ENCODE results near the gene PARL.
A peak's percentile ranks its signal among the peaks of the same experiment; 100 is the strongest.

PARL gene

DNA sequence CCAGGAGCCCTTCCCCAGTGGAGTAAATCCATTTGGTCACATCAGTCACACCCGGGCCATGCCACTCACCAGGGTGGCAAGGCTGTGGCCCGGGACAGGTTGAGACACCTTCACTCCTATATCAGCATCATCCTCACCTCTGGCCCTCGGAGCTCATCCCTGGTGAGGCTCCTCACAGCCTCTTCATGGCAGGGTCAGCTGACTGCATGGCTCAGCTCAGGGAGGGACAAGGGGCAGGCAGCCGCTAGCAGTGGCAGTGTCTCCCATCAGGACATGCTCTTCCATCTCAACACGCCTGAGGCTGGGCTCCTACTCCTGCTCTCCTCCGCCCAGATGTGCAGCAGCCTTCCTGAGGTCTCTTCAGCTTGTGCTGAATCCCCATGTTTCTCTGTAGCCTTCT, 26.4 kb upstream of the PARL start:
- no peak overlapping the region for H3K18ac ChIP-seq (ENCODE audit: low read depth in 1 of 2, low read length in 2 of 2)
- H3K27ac ChIP-seq (ENCODE audit: low read length, poor library complexity, severe bottlenecking), result no peak overlapping the region
- no peak for DNase-seq
- H3K79me1 ChIP-seq (replicated peaks; ENCODE audit: low read length, poor library complexity, severe bottlenecking), result no peaks in the 10 kb centered on the region
- no peak overlapping the region for H2BK120ac ChIP-seq (ENCODE audit: low read depth, low read length)
- H3K4me2 ChIP-seq (ENCODE audit: low read length, poor library complexity, severe bottlenecking), result no peak overlapping the region
- H3K36me3 ChIP-seq (ENCODE audit: control insufficient read depth in 1 of 2, insufficient read depth in 2 of 2, low read depth in 1 of 2, low read length in 2 of 2), result no peaks in the 10 kb centered on the region
- no peak overlapping the region for H3K14ac ChIP-seq (ENCODE audit: low read length in 2 of 2)
- H3K27me3 ChIP-seq (ENCODE audit: control insufficient read depth in 1 of 2, insufficient read depth in 1 of 2, low read length in 2 of 2), result peaks cover 14 to 35% of the 10 kb centered on the region in 2 experiments
- no peak overlapping the region for H2AK5ac ChIP-seq (ENCODE audit: low read length, severe bottlenecking)
- H3K23ac ChIP-seq (ENCODE audit: low read length in 2 of 2), result no peak overlapping the region
- no peak overlapping the region for H3K9ac ChIP-seq (ENCODE audit: low read length)
- no peak overlapping the region for H4K8ac ChIP-seq (ENCODE audit: low read length)
- H4K91ac ChIP-seq (ENCODE audit: low read length), result no peak overlapping the region
- WGBS, result 90% methylated on average over 6 of the region's 6 CpGs
- H2AFZ ChIP-seq (ENCODE audit: low read depth, low read length), result no peak overlapping the region
- no peak overlapping the region for H2BK12ac ChIP-seq (ENCODE audit: low read length in 2 of 2)
- no peak overlapping the region for H2BK15ac ChIP-seq (ENCODE audit: low read depth, poor library complexity, severe bottlenecking)
- H2BK5ac ChIP-seq (ENCODE audit: low read depth, low read length, poor library complexity, severe bottlenecking), result no peak overlapping the region
- no peaks in the 10 kb centered on the region for H3K9me3 ChIP-seq (ENCODE audit: control insufficient read depth, low read length)
- no peaks in the 10 kb centered on the region for H3K4me1 ChIP-seq (ENCODE audit: control insufficient read depth, insufficient read depth, low read depth, low read length)
- no peak overlapping the region for H3K4me3 ChIP-seq (ENCODE audit: insufficient read depth in 1 of 2, low read depth in 1 of 2, low read length in 2 of 2)
- no peak overlapping the region for H3K4ac ChIP-seq (ENCODE audit: low read depth in 1 of 2, low read length in 2 of 2)

DNA sequence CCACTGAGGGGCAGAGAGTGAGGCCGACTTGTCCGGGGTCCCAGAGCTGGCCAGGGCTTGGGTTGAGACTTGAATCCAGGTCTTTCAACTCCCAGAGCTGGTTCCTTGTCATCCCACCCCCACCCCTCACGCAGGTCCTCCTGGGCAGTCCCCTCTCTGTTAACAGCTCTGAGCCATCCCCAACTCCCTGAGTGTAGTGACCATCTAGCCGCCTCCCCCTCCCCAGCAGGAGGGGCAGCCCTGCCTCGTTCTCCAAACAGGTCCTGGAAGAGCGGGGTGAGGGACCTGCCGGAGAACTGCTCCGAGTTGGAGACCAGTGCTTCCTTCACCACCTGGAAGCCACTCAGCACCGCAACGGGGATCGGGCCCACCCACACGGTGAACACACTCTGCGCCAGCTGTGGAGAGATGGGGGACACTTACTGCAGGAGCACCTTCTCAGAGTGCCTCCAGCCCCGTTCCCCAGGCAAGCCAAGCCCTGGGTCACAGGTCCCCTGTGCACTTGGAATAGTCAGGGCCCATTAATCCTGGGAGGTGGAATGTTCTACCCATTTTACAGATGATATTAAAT, 24.4 kb upstream of the PARL start:
- Histone ChIP-seq H3K18ac (ENCODE audit: low read depth in 1 of 2, low read length in 2 of 2) (no peak overlapping the region), H2BK12ac (ENCODE audit: low read length in 2 of 2) (no peak overlapping the region), H3K4me3 (ENCODE audit: insufficient read depth in 1 of 2, low read depth in 1 of 2, low read length in 2 of 2) (no peak overlapping the region), H2BK120ac (ENCODE audit: low read depth, low read length) (no peak overlapping the region), H2AK5ac (ENCODE audit: low read length, severe bottlenecking) (no peak overlapping the region), H3K9me3 (ENCODE audit: control insufficient read depth, low read length) (no peaks in the 10 kb centered on the region), H3K4me1 (ENCODE audit: control insufficient read depth, insufficient read depth, low read depth, low read length) (no peaks in the 10 kb centered on the region), H3K4me2 (ENCODE audit: low read length, poor library complexity, severe bottlenecking) (no peak overlapping the region), H3K79me1 (replicated peaks; ENCODE audit: low read length, poor library complexity, severe bottlenecking) (no peaks in the 10 kb centered on the region), H3K27me3 (ENCODE audit: control insufficient read depth in 1 of 2, insufficient read depth in 1 of 2, low read length in 2 of 2) (peaks cover 14 to 48% of the 10 kb centered on the region in 2 experiments), H3K14ac (ENCODE audit: low read length in 2 of 2) (no peak overlapping the region), H3K36me3 (ENCODE audit: control insufficient read depth in 1 of 2, insufficient read depth in 2 of 2, low read depth in 1 of 2, low read length in 2 of 2) (no peaks in the 10 kb centered on the region), H4K91ac (ENCODE audit: low read length) (no peak overlapping the region), H3K23ac (ENCODE audit: low read length in 2 of 2) (no peak overlapping the region), H3K9ac (ENCODE audit: low read length) (no peak overlapping the region), H2AFZ (ENCODE audit: low read depth, low read length) (no peak overlapping the region), H2BK15ac (ENCODE audit: low read depth, poor library complexity, severe bottlenecking) (no peak overlapping the region), H3K27ac (ENCODE audit: low read length, poor library complexity, severe bottlenecking) (no peak overlapping the region), H3K4ac (ENCODE audit: low read depth in 1 of 2, low read length in 2 of 2) (no peak overlapping the region), H2BK5ac (ENCODE audit: low read depth, low read length, poor library complexity, severe bottlenecking) (no peak overlapping the region), H4K8ac (ENCODE audit: low read length) (no peak overlapping the region)
- no peak for DNase-seq
- WGBS, result 88% methylated on average over 13 of the region's 14 CpGs

- Histone ChIP-seq H3K4me2 (ENCODE audit: low read length, poor library complexity, severe bottlenecking) (no peak overlapping the region), H4K8ac (ENCODE audit: low read length) (no peak overlapping the region), H3K36me3 (ENCODE audit: control insufficient read depth in 1 of 2, insufficient read depth in 2 of 2, low read depth in 1 of 2, low read length in 2 of 2) (no peaks in the 10 kb centered on the region), H3K23ac (ENCODE audit: low read length in 2 of 2) (no peak overlapping the region), H3K14ac (ENCODE audit: low read length in 2 of 2) (no peak overlapping the region), H3K4ac (ENCODE audit: low read depth in 1 of 2, low read length in 2 of 2) (no peak overlapping the region), H3K18ac (ENCODE audit: low read depth in 1 of 2, low read length in 2 of 2) (peak overlapping the region in 1 of 2 experiments; percentile 29), H3K9me3 (ENCODE audit: control insufficient read depth, low read length) (no peaks in the 10 kb centered on the region), H2BK12ac (ENCODE audit: low read length in 2 of 2) (no peak overlapping the region), H3K27me3 (ENCODE audit: control insufficient read depth in 1 of 2, insufficient read depth in 1 of 2, low read length in 2 of 2) (peaks cover 14 to 51% of the 10 kb centered on the region in 2 experiments), H2BK5ac (ENCODE audit: low read depth, low read length, poor library complexity, severe bottlenecking) (no peak overlapping the region), H2AFZ (ENCODE audit: low read depth, low read length) (no peak overlapping the region), H3K79me1 (replicated peaks; ENCODE audit: low read length, poor library complexity, severe bottlenecking) (no peaks in the 10 kb centered on the region), H2AK5ac (ENCODE audit: low read length, severe bottlenecking) (no peak overlapping the region), H3K4me1 (ENCODE audit: control insufficient read depth, insufficient read depth, low read depth, low read length) (no peaks in the 10 kb centered on the region), H3K9ac (ENCODE audit: low read length) (no peak overlapping the region), H3K27ac (ENCODE audit: low read length, poor library complexity, severe bottlenecking) (no peak overlapping the region), H4K91ac (ENCODE audit: low read length) (no peak overlapping the region), H2BK120ac (ENCODE audit: low read depth, low read length) (no peak overlapping the region), H2BK15ac (ENCODE audit: low read depth, poor library complexity, severe bottlenecking) (no peak overlapping the region), H3K4me3 (ENCODE audit: insufficient read depth in 1 of 2, low read depth in 1 of 2, low read length in 2 of 2) (no peak overlapping the region)
- 85% methylated on average over 16 of the region's 16 CpGs for WGBS
- no peak for DNase-seq
These were observed 23.2 kb upstream of the PARL start for GRCh38 chr3:183907911-183908331.

DNA sequence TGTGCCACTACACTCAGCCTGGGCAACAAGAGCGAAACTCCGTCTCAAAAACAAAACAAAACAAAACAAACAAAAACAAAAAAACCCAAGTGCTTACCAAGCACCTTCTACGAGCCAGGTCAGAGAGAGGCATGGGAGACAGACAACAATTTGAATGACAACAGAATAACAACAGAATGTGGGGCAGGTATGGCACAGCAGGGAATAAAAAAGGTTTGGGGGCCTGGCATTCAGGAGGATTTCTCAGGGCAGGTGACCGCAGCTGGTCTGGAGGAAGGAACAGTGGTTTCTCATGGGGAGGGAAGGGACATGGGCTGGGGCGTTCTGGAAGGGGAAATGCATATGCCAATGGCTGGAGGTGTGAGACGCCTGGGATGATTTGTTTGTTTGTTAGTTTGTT, 22.5 kb upstream of the PARL start:
- Histone ChIP-seq H2BK12ac (ENCODE audit: low read length in 2 of 2) (no peak overlapping the region), H3K9ac (ENCODE audit: low read length) (no peak overlapping the region), H4K91ac (ENCODE audit: low read length) (no peak overlapping the region), H3K36me3 (ENCODE audit: control insufficient read depth in 1 of 2, insufficient read depth in 2 of 2, low read depth in 1 of 2, low read length in 2 of 2) (no peaks in the 10 kb centered on the region), H2AK5ac (ENCODE audit: low read length, severe bottlenecking) (no peak overlapping the region), H2BK5ac (ENCODE audit: low read depth, low read length, poor library complexity, severe bottlenecking) (no peak overlapping the region), H2BK120ac (ENCODE audit: low read depth, low read length) (no peak overlapping the region), H3K27me3 (ENCODE audit: control insufficient read depth in 1 of 2, insufficient read depth in 1 of 2, low read length in 2 of 2) (peaks cover 14 to 47% of the 10 kb centered on the region in 2 experiments), H3K4me2 (ENCODE audit: low read length, poor library complexity, severe bottlenecking) (no peak overlapping the region), H2AFZ (ENCODE audit: low read depth, low read length) (no peak overlapping the region), H3K4ac (ENCODE audit: low read depth in 1 of 2, low read length in 2 of 2) (no peak overlapping the region), H3K4me1 (ENCODE audit: control insufficient read depth, insufficient read depth, low read depth, low read length) (no peaks in the 10 kb centered on the region), H3K4me3 (ENCODE audit: insufficient read depth in 1 of 2, low read depth in 1 of 2, low read length in 2 of 2) (no peak overlapping the region), H3K14ac (ENCODE audit: low read length in 2 of 2) (no peak overlapping the region), H3K23ac (ENCODE audit: low read length in 2 of 2) (no peak overlapping the region), H3K27ac (ENCODE audit: low read length, poor library complexity, severe bottlenecking) (no peak overlapping the region), H3K18ac (ENCODE audit: low read depth in 1 of 2, low read length in 2 of 2) (no peak overlapping the region), H2BK15ac (ENCODE audit: low read depth, poor library complexity, severe bottlenecking) (no peak overlapping the region), H3K79me1 (replicated peaks; ENCODE audit: low read length, poor library complexity, severe bottlenecking) (no peaks in the 10 kb centered on the region), H3K9me3 (ENCODE audit: control insufficient read depth, low read length) (no peaks in the 10 kb centered on the region), H4K8ac (ENCODE audit: low read length) (no peak overlapping the region)
- WGBS, result 81% methylated on average over 4 of the region's 6 CpGs
- no peak for DNase-seq
